ENCODE results near the gene USH1C.
A peak's percentile ranks its signal among the peaks of the same experiment; 100 is the strongest.

Gene USH1C

DNA sequence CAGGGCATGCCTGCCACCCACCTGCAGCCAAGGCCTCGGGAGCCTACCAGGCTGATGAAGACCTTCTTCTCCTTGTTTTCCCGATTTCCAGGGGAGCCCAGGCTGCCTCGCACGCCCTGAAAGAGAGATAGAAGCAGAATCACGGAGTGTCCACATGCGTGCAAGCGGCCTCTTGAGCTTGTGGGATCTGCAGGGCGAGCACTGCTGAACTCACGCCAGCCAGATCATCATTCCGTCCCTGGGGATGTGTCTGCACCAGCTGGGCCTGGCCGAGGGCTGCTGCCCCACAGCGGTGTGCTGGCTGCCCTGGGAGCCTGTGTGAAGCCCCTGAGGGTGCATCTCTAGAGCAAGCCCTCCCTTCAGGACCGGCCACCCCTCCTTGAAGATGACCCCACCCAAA, 17.9 kb downstream of the USH1C start:
- DNase-seq (ENCODE audit: low spot score) = no peak

DNA sequence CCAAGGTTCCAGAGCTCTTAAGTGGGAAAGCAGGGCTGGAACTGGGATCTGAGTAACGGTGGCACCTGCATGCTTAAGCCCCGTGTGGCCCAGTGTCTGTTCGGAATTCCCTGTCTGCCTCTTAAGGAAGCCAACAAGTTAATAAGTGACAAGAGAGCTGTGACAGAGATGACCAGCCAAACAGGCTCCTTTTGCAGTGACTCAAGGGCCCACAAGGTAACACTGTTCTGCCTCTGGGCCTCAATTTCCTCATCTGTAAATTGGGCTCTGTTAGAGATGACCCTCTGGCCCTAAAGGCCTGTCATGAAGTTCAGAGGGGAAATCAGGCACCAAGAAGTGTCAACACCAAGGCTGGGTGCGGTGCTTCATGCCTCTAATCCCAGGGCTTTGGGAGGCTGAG, 18.6 kb downstream of the USH1C start:
- DNase-seq (ENCODE audit: low spot score) = no peak

DNA sequence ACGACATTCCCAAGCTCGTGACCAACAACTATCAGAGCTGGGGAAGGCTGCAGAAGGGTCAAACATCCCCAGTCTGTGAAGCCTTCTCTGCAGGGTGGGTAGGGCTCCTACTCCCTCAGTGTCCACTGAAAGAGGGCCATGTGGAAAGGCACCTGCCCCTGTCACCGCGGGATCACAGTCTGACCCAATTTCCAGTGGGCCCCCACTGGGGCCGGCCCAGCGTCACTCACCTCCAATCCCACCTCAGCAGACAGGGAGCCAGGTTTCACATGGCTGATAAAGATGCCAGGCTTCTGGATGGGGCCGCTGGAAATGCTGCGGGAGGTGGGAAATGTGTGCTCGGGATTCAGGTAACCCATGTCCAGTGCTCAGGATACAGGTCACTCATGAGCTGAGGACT, 20.0 kb downstream of the USH1C start:
- DNase-seq (ENCODE audit: low spot score) = no peak

DNA sequence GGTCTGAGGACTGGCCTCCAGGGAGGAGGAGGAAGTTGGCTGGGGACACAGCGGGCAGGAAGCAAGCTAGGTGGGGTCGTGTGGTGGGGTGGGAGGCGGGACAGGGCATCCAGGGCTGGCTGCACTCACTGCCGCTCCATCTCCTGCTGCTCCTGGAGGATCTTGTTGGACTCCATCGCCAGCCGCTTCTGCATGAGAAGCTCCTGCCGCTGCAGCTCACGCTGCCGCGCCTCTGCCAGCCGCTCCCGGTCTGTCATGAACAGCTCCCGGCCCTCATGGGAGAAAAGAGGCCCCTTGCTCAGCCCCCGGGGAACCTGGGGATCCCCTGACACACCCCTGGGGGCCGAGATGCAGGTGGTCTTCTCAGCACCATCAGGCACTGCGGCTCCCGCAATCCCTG, 21.6 kb downstream of the USH1C start:
- DNase-seq (ENCODE audit: low spot score) = no peak

DNA sequence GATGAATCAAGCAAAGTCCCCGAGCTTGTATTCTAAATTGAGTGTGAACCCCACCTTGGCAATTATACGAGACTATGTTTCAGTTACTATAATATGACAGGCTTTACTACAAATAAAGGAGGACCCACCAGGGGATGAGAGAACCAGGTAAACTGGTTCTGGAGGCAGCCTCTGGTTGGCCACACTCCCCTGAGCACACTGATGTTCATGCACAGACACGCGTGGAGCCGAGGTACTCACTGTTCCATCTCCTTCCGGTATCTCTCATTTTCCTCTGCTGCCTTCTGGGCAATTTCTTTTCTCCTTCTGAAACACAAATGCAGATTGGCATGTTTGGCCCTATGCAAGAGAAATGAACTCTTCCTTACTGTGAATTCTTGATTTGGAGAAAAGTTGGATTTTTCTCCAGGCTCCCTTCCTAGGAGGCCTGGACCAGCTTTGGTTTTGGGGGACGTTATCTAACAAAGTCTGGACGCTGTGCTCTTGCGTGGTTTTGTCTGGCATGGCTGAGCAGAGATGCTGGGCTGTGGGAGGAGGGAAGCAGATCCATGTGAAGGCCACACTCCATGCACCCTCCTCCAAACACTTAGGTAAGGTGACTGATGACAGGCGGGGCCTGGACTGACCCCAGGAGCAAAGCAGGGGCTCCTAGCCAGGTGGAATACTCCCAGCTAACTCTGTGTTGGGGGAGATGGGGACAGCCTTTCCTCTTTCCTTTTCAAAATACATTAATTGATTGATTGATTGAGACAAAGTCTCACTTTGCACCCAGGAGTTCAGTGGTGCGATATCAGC, 22.9 kb downstream of the USH1C start:
- no peak for DNase-seq (ENCODE audit: low spot score)

DNA sequence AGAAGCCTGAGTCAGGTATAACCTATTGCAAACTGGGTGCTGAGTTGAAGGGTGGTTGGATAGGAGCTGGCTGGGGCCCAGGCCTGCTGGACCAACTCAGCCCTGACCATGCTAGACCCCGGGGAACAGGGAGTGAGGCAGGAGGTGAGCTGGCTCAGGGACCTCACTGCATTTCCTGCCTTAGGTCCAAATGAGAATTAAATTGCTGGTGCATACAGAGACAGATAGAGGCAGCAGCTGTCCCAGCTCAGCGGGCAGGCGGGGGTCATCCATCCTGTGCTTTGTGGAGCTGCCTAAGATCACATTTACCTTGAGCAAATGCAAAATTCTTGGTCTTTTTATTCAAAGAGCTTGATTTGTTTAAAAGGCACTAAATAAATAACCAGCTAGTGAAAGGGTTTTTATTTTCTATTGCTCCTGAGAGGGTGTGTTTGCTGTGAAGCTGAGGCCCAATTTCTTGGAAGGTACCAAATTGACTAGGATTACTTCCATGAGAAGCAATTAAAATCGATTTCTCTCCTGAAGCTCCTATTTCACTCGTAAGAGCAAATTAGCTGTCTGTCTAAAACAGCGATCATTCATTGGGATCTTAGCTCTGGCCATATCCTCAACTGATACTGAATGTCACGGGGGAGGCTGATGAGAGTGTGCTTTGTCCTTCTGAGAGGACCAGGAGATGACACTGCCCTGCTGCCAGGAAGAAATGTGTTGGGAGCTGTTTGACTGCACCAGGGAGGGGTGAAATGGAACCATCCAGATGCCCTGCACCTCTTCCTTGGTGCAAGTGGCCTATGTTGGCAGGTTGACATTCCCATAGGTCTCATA, 24.9 kb downstream of the USH1C start:
- DNase-seq (ENCODE audit: low spot score) = no peak

DNA sequence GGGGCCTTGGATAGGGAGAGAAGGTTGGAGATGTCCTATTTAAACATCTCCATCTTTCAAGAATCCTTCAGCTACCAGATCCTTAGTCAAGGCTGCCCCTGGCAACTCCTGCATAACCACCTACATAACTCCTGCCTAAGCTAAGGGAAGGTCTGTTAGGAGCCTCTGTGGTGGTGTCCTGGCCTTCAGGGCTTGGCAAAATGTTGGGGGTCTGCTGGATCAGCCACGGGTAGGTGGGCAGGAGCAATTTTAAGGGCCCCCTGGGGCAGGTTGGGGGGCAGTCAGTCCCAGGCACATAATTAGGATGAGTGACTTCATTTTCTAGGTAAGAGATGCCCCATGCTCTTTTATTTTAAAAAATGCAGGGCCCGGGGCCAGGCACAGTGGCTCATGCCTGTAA, 25.9 kb downstream of the USH1C start:
- no peak for DNase-seq (ENCODE audit: low spot score)

DNA sequence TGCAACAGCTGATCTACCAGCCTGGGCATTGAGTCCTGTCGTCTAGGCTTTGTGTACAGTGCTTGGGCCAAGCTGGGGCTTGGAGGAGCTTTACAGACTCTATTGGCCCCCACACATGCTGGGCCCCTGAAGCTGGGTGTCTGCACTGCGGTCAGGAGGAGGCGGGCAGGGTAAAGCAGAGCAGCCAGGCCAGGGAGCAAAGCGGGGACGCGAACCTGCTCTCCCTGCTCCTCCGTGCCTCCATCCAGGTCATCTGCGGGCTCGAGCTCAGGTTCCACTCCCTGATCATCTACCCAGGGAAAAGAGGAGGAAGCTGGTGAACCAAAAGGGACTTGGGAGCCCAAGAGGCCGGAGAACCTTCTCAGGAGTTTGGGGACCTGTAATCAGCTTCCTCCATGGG, 27.0 kb downstream of the USH1C start:
- no peak for DNase-seq (ENCODE audit: low spot score)

DNA sequence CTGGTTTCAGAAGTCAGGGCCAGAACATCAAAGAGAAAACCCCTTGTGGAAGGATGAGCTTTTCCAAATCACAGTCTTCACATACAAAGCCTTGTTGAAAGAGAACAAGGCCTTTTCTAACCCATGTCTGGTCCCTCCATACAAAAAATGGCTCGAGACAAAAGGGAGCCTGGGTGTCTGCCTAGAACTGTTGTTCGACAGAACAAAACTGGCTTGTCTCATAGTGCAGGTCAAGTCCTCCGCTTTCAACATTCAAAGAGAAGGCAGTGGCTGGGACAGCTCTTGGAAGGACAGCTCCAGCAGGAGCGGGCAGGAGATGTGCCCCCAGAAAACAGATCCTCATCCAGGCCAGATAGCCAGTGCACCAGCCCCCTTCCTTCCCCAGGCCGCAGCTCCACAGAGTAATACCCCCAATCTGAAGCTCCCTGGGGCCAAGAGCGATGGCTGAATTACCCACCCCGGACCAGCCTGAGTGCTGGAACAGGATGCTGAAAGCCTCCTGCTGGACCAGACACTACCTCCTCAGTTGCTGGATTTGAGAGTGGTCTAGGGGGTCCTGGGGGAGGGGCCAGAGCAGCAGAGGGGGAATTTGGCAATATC, 27.6 kb downstream of the USH1C start:
- DNase-seq (ENCODE audit: low spot score) = no peak

DNA sequence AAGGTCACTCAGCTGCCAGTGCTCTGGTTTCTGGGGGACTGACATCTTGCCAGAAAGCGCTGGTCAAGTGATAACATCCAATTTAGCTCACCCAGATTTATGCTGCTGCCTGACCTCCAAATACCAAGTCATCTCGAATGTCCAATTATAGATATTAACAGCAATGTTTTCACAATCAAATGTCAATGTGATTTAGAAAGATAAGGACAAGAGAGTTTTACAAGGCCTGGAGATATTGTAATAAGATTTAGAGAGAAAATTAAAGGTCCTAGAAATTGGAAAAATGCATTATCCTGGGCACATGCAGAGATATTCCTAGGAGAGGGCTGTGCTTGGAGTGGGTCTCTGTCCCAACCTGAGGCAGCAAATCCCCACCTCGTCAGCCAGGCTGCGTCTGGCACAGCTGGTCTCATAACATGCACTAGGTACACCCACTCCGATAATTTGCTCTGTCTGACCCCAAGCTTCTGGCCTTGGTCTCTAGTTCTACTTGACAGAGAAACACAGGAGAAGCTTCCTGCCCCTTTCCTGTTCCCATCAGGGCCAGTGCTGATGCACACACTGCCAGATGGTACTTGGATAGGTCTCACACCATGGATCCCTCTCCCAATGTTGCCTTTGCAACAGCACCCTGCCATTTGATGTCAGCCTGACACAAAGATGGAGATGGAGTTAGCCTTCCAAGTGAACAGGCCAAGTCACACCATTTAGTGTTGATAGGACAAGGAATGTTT, 28.6 kb downstream of the USH1C start:
- no peak for DNase-seq (ENCODE audit: low spot score)

DNA sequence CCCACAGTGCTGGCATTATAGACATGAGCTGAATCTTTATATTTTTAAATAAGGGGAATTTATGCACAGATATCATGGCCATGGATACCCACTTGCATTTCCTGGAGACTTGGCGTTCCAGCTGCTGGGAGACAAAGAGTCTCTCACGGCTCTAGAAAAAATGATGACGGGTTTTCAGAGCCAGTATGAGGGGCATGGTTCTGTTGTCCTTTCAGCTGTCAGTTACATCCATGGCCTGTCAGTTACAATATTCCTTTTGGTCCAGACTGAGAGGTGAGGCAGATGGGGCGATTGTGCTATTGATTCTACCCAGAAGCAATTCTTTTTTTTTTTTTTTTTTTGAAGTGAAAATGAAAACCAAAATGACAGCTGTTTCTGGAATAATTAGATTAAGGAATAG, 29.7 kb downstream of the USH1C start:
- no peak for DNase-seq (ENCODE audit: low spot score)

DNA sequence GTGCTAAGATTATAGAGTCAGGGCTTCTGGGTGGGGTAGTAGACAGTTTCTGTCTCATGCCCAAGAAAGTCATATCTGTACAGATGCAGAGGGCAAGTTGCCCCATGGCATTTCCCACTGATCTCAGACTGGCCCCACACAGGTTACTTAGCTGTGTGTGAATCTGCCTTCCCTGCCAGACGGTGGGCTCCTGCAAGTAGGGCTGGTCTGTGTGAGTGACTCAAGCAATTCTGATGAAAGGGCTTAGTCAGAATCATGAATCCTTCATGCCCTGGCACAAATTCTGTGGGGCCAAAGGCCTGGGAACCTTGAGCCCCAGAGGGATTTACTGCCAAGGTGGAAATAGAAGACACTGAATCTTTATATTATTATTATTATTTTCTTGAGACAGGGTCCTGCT, 30.4 kb downstream of the USH1C start:
- DNase-seq (ENCODE audit: low spot score) = no peak

DNA sequence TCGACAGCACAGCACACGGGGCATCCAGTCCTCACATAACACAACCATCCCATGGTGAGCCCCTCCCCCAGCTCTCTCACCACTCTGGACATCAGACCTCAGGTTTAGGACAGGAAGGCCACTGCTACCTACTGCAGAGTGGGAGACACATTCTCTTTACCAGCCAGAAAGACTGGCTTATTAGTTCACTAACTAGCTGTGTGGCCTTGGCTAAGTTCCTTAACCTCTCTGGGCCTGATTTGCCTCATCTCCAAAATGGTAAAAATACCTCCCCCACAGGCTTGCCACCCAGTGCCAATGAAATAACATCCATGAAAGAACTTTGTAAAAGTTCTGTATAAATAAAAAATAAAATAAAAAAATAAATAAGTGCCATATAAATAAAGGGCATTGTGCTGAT, 32.1 kb downstream of the USH1C start:
- DNase-seq (ENCODE audit: low spot score) = no peak

DNA sequence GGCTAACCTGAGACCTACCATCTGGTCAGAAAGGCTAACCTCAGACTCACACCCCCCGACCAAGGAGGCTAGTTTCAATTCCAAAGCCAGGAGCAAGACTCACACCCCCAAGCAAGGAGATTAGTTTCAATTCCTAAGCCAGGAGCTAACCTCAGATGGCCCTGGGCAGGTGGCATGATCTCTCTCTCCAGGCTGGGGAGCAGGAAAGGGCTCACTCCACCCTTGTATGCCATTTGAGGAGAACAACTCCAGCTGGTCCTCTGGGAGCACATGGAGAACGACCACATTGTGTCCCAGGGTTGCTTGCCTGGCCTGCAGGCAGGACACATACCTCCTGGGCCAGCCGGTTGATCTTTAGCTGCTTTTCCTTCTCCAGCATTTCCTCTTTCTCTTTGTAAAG, 32.6 kb downstream of the USH1C start:
- DNase-seq (ENCODE audit: low spot score) = no peak

DNA sequence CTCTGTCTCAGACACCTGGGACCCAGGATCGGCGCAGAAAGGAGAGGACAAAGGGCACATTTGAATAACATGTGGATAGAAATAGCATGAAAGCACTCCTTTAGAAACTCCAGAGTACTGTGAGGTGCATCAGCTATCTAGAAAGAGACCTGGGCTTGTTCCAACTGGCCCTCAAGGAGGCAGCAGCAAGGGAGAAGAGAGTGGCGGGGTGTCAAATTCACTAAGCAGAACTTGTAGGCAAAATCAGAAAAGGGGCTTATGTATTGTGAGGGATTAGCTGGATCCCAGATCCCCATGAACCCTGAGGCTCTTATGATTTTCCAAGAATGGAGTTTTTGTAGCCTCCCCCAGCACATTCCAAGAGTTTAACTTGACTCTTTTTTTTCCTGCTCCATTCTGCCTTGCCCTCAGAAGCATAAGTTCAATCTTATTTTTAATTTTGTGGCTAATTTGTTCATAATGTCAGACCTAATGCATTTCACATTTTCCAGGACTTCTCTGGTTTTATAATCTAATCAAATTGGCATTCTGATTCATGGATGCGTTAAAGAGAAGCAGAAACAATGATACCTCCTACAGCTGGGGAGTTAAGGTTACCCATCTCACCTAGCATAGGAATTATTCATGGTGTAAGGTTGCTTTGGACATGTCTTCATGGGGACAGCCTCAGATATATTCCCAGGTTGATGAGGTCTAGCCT, 33.6 kb downstream of the USH1C start:
- DNase-seq (ENCODE audit: low spot score) = no peak

DNA sequence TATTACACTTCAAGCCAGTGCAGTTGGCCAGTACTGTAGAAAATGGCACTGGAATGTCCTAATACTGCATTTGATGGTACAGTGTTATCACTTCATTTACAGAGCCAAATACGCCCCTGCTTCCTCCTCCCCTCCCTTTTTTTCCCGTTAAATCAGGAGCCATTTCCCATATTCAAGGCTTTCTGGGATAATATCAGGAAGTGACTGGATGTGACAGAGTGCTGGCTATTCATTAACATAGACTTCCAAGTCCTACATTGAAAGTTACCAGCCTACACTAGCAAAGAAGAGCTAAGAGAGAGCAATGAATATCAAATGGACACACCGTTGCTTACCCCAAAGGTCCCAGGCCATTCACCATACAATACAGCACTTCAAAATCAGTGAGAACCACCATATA, 35.4 kb downstream of the USH1C start:
- no peak for DNase-seq (ENCODE audit: low spot score)

DNA sequence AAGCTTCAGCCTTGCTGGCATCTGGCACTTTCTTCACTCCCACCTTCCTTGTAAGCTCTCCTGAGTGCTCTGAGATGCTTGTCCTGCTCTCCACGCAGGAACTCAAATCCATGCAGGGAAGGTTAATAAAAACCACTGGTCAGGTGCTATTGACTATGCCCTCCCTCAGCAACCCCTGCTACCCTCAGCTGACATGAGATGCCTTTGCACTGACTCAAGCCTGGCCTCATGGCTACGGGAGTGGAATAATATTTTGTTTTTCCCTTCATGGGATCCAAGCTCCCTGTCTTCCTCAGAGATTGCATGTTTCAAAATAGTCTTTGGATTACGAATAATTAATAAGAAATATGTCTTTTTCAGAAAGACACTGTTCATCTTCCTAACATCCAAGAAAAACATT, 35.9 kb downstream of the USH1C start:
- peak; percentile 30 for DNase-seq (ENCODE audit: low spot score)

DNA sequence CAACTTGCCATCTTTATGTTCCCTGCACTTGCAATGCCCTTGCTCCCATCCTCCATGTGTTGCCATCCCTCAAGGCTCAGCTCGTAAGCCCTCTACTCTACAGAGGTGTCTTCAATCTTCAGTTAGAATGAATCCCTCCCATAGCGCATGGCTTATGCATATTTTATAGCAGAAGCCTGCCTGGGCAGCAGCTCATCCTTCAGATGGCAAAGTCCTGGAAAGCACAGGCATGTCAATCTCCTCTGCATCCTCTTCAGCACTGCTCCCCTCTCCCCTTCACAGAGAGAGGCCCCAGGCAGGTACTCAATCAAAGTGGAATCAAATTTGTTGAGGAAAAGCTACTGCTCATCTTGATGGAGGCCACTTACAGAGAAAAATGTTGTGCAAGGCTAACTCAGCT, 36.4 kb downstream of the USH1C start:
- DNase-seq (ENCODE audit: low spot score) = no peak

DNA sequence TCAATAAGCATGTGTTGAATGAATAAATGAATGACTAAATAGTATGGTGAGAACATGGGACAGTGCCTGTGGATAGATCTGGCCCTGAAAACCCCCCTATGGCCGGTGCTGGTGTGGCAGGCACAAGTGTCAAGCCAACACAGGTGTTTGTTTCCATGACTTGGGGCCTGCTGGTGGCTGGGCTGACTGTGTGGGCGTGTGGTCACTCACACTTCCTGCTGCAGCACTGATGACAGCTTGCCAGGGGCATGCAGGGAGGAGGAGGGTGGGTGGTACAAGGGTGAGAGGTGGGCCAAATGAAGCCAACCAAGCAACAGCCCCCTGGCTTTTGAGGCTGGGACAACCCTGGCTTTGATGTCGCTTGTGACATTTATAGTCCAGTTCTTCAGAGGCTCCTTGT, 37.3 kb downstream of the USH1C start:
- DNase-seq (ENCODE audit: low spot score) = peak; percentile 62

DNA sequence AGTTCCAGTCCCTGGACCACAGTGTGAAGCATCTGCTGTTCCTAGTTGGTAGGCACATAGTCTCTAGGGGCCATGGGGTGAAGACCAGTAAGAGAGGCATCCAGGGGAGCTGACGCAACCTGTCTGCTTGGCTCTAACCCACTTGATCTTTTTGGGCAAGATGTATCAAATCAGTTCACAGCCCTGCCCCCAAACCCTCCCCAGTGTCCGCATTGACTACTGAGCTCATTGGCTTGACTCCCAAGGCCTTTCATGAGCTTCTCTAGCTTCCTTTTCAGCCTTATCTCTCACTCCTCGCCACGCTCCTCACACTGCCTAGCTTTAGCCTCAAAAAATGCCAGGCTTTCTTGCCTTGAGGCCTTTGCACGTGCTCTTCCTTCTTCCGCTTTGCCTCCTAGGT, 37.9 kb downstream of the USH1C start:
- DNase-seq (ENCODE audit: low spot score) = no peak

DNA sequence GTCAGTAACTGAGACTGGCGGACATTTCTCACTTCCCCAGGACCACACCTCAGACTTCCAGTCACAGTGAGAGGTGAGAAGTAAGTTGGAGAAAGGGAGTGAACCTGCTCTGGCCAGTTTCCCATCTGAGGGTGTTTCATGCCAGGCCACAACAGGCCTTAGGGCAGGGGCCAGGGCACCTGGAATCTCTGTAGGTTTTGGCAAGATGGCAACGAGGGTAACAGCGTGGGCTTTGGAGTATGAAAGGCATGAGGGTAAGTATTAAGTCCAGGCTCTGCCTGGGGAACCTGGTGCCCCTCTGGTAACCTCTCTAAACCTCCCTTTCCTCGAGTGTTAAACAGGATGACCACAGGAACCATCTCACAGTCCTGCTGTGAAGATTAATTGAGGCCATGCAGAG, 39.1 kb downstream of the USH1C start:
- DNase-seq (ENCODE audit: low spot score) = no peak

Data from SW480 (cell line).